ENCODE results near the gene LYG1. TPM values are rescaled to one million over a fixed set of nuclear protein-coding genes. Genes with fewer than 3 reads are reported as not detected.

LYG1 gene
- polyA plus RNA-seq, 1 donor (not counting 4 experiments of a cell fraction or from before 2014, with no cell fraction given): 1.1 TPM

GRCh38 chr2:99256677-99257076 is 44.3 kb downstream of the LYG1 start:
- no peaks in the 10 kb centered on the region for H4K20me1 ChIP-seq (ENCODE audit: control insufficient read depth, extremely low read depth, insufficient read depth, low read length)
- no peaks in the 10 kb centered on the region for H3K79me2 ChIP-seq (ENCODE audit: control insufficient read depth, insufficient read depth, low read length)
- no peaks in the 10 kb centered on the region for H3K36me3 ChIP-seq (ENCODE audit: control insufficient read depth in 2 of 2, extremely low read depth in 1 of 2, insufficient read depth in 2 of 2, low read length in 2 of 2)
- no peaks in the 10 kb centered on the region for H3K9me1 ChIP-seq (ENCODE audit: control insufficient read depth, extremely low read depth, insufficient read depth, low read length)
- H3K27me3 ChIP-seq (ENCODE audit: control insufficient read depth, extremely low read depth, insufficient read depth, low read length): no peaks in the 10 kb centered on the region
- H3K9me3 ChIP-seq (ENCODE audit: control insufficient read depth, low read depth, low read length): no peaks in the 10 kb centered on the region
- H3K4me1 ChIP-seq (ENCODE audit: control insufficient read depth, extremely low read depth, insufficient read depth, low read length): peaks cover 15% of the 10 kb centered on the region
- peak overlapping the region; percentile 58 for H3K4me2 ChIP-seq (ENCODE audit: control insufficient read depth, extremely low read depth, insufficient read depth, low read depth, low read length)
- H2AFZ ChIP-seq (ENCODE audit: control insufficient read depth, low read length): no peak overlapping the region
- FAIRE-seq (peak; percentile 84), DNase-seq (ENCODE audit: low read depth, low spot score) (no peak)
- peak overlapping the region; percentile 57 for H3K27ac ChIP-seq (ENCODE audit: control insufficient read depth, insufficient read depth, low read length)
- no peak overlapping the region for H3K9ac ChIP-seq (ENCODE audit: control insufficient read depth, extremely low read depth, insufficient read depth, low read length)
- TF ChIP-seq CTCF (optimal IDR thresholded peaks at IDR 0.05 in 1 of 3, IDR thresholded peaks at IDR 0.05 in 1 of 3, conservative IDR thresholded peaks at IDR 0.05 in 1 of 3; ENCODE audit: extremely low read depth in 1 of 3, insufficient read depth in 2 of 3, low read length in 3 of 3) (no peak), EZH2 (IDR thresholded peaks at IDR 0.05; ENCODE audit: low read length) (no peak)
- dilution Hi-C loops (cut with MboI; ENCODE audit: extremely low pct_ligation_motif_present, low sequenced_read_pairs): no loop called here
- H3K4me3 ChIP-seq (ENCODE audit: control insufficient read depth in 2 of 3, extremely low read depth in 1 of 3, insufficient read depth in 2 of 3, low read depth in 1 of 3, low read length in 3 of 3): peak overlapping the region in 1 of 3 experiments; percentile 23

GRCh38 chr2:99255491-99256318 is 45.3 kb downstream of the LYG1 start, which contains the start of gene LYG2:
TSS of gene LYG2 (minus strand) at chr2:99255666. CDS start at chr2:99254260, 1,406 bp downstream.
- H3K4me3 ChIP-seq (ENCODE audit: control insufficient read depth in 2 of 3, extremely low read depth in 1 of 3, insufficient read depth in 2 of 3, low read depth in 1 of 3, low read length in 3 of 3): peak within 1 kb of the TSS in 2 of 3 experiments; percentile 23
- TF ChIP-seq EZH2 (IDR thresholded peaks at IDR 0.05; ENCODE audit: low read length): no peak
- no peak for TF ChIP-seq CTCF (optimal IDR thresholded peaks at IDR 0.05 in 1 of 3, IDR thresholded peaks at IDR 0.05 in 1 of 3, conservative IDR thresholded peaks at IDR 0.05 in 1 of 3; ENCODE audit: extremely low read depth in 1 of 3, insufficient read depth in 2 of 3, low read length in 3 of 3)
- H3K27me3 ChIP-seq (ENCODE audit: control insufficient read depth, extremely low read depth, insufficient read depth, low read length): no peaks in the 10 kb centered on the region
- DNase-seq (ENCODE audit: low read depth, low spot score) (no peak), FAIRE-seq (no peak)
- H3K4me1 ChIP-seq (ENCODE audit: control insufficient read depth, extremely low read depth, insufficient read depth, low read length): peaks cover 15% of the 10 kb centered on the region
- H3K36me3 ChIP-seq (ENCODE audit: control insufficient read depth in 2 of 2, extremely low read depth in 1 of 2, insufficient read depth in 2 of 2, low read length in 2 of 2): no peaks in the 10 kb centered on the region
- H3K4me2 ChIP-seq (ENCODE audit: control insufficient read depth, extremely low read depth, insufficient read depth, low read depth, low read length): peak within 1 kb of the TSS; percentile 58
- no peaks in the 10 kb centered on the region for H3K9me3 ChIP-seq (ENCODE audit: control insufficient read depth, low read depth, low read length)
- no peak within 1 kb of the TSS for H3K9ac ChIP-seq (ENCODE audit: control insufficient read depth, extremely low read depth, insufficient read depth, low read length)
- peak within 1 kb of the TSS; percentile 57 for H3K27ac ChIP-seq (ENCODE audit: control insufficient read depth, insufficient read depth, low read length)
- no peaks in the 10 kb centered on the region for H3K79me2 ChIP-seq (ENCODE audit: control insufficient read depth, insufficient read depth, low read length)
- no peaks in the 10 kb centered on the region for H3K9me1 ChIP-seq (ENCODE audit: control insufficient read depth, extremely low read depth, insufficient read depth, low read length)
- dilution Hi-C loops (cut with MboI; ENCODE audit: extremely low pct_ligation_motif_present, low sequenced_read_pairs): no loop called here
- H4K20me1 ChIP-seq (ENCODE audit: control insufficient read depth, extremely low read depth, insufficient read depth, low read length): no peaks in the 10 kb centered on the region
- H2AFZ ChIP-seq (ENCODE audit: control insufficient read depth, low read length): peak within 1 kb of the TSS; percentile 57

Data from keratinocyte (primary cell).